H1 (cell line): ENCODE data around the gene FIGNL2. TPM values are rescaled to one million over a fixed set of nuclear protein-coding genes. Genes with fewer than 3 reads are reported as not detected.

ENCODE experiments used
- CTCF ChIA-PET: fragments of 300-600 bp; sonication (Branson Sonifier 250); formaldehyde crosslinking; loops from one replicate; lab custom pipeline; 2021; ENCODE audit not compliant: partially characterized antibody; lab: Charles Lee
- POLR2A ChIA-PET: fragments of 300-600 bp; sonication (Branson Sonifier 250); formaldehyde crosslinking; loops from one replicate; lab custom pipeline; 2021; ENCODE audit warnings: inconsistent platforms; ENCODE audit not compliant: partially characterized antibody; lab: Charles Lee
- DNase-seq, 2 experiments: peaks; one replicate each; pipeline versions ENCODE4 v3.0.0 to v3.0.0-alpha.2; 2010 to 2022; ENCODE audit warnings: low spot score in 2 of 2, low read depth in 1 of 2, mixed read lengths in 1 of 2
- FAIRE-seq: peaks from 2 replicates; lab custom pipeline; 2011; peaks lifted over from hg19 to GRCh38; lab: Jason Lieb, UNC
- H2AFZ ChIP-seq: 2 replicates; pipeline ENCODE4 v1.8.1; 2012; ENCODE audit warnings: low read length, inconsistent platforms
- H2AK5ac ChIP-seq: 2 replicates; pipeline ENCODE4 v1.6.1; 2013; ENCODE audit warnings: low read depth, low read length
- H2BK120ac ChIP-seq: replicated peaks from 2 replicates; pipeline ENCODE3; 2013; ENCODE audit warnings: low read depth, low read length, inconsistent platforms
- H2BK12ac ChIP-seq: 2 replicates; pipeline ENCODE4 v1.6.1; 2013; ENCODE audit warnings: low read depth, low read length
- H2BK15ac ChIP-seq: 2 replicates; pipeline ENCODE4 v1.6.1; 2013; ENCODE audit warnings: low read length
- H2BK20ac ChIP-seq: 2 replicates; pipeline ENCODE4 v1.6.1; 2013; ENCODE audit warnings: low read length
- H2BK5ac ChIP-seq: 2 replicates; pipeline ENCODE4 v1.6.1; 2013; ENCODE audit warnings: low read depth, low read length
- H3K14ac ChIP-seq: 2 replicates; pipeline ENCODE4 v1.6.1; 2013; ENCODE audit warnings: inconsistent platforms; ENCODE audit not compliant: insufficient read length
- H3K18ac ChIP-seq: 2 replicates; pipeline ENCODE4 v1.6.1; 2013; ENCODE audit warnings: low read length; ENCODE audit errors: extremely low read depth
- H3K23ac ChIP-seq: 2 replicates; pipeline ENCODE4 v1.6.1; 2013; ENCODE audit warnings: inconsistent platforms; ENCODE audit not compliant: insufficient read length
- H3K23me2 ChIP-seq: 2 replicates; pipeline ENCODE4 v1.6.1; 2013; ENCODE audit warnings: low read depth, low read length
- H3K27ac ChIP-seq: 2 replicates; pipeline ENCODE4 v1.6.1; 2011; ENCODE audit warnings: low read depth, low read length, inconsistent platforms
- H3K27me3 ChIP-seq, 4 experiments: replicated peaks in 1 of 4; 1 replicate in 1 of 4; 2 replicates in 3 of 4; pipeline versions ENCODE4 v1.6.1 to v1.8.1; 2011 to 2013; ENCODE audit warnings: low read length in 3 of 4, mild to moderate bottlenecking in 3 of 4, inconsistent platforms in 2 of 4, mixed read lengths in 2 of 4, moderate library complexity in 1 of 4; ENCODE audit not compliant: control insufficient read depth in 3 of 4, insufficient read depth in 3 of 4; ENCODE audit errors: extremely low read depth in 1 of 4
- H3K36me3 ChIP-seq, 4 experiments: 2 replicates each; pipeline versions ENCODE4 v1.6.1 to v1.8.1; 2011 to 2013; ENCODE audit warnings: mild to moderate bottlenecking in 4 of 4, low read length in 3 of 4, moderate library complexity in 2 of 4, control low read depth in 1 of 4, inconsistent platforms in 1 of 4; ENCODE audit not compliant: insufficient read depth in 4 of 4, control insufficient read depth in 2 of 4
- H3K4ac ChIP-seq: replicated peaks from 2 replicates; pipeline ENCODE3; 2013; ENCODE audit warnings: low read length, low read depth, mixed read lengths, inconsistent platforms; ENCODE audit not compliant: insufficient read length
- H3K4me1 ChIP-seq, 4 experiments: replicated peaks in 1 of 4; 1 replicate in 1 of 4; 2 replicates in 3 of 4; pipeline versions ENCODE4 v1.6.1 to v1.8.1; 2011 to 2013; ENCODE audit warnings: low read length in 3 of 4, inconsistent platforms in 2 of 4, mixed read lengths in 1 of 4; ENCODE audit not compliant: insufficient read depth in 4 of 4, control insufficient read depth in 3 of 4
- H3K4me2 ChIP-seq, 2 experiments: 2 replicates each; pipeline versions ENCODE4 v1.6.1 to v1.8.1; 2011 to 2013; ENCODE audit warnings: low read depth in 2 of 2, low read length in 2 of 2, control low read depth in 1 of 2, inconsistent platforms in 1 of 2, mild to moderate bottlenecking in 1 of 2; ENCODE audit not compliant: insufficient read depth in 1 of 2
- H3K4me3 ChIP-seq, 4 experiments: fragments of 200-600, 300-600 bp in 1 of 4; sonication (generic), shearing (Covaris generic), sonication (Bioruptor Twin) in 1 of 4; 2 replicates each; pipeline versions ENCODE4 v1.5.1 to v1.8.1; 2011 to 2016; ENCODE audit warnings: low read length in 4 of 4, low read depth in 3 of 4, control low read depth in 2 of 4, inconsistent platforms in 2 of 4, mild to moderate bottlenecking in 2 of 4, mixed read lengths in 1 of 4, moderate library complexity in 1 of 4; ENCODE audit not compliant: insufficient read depth in 2 of 4; ENCODE audit errors: extremely low read depth in 1 of 4
- H3K56ac ChIP-seq: replicated peaks from 2 replicates; pipeline ENCODE3; 2013; ENCODE audit warnings: low read depth, mild to moderate bottlenecking, mixed read lengths, low read length, inconsistent platforms; ENCODE audit not compliant: insufficient read length
- H3K79me1 ChIP-seq: 2 replicates; pipeline ENCODE4 v1.6.1; 2013; ENCODE audit warnings: low read depth, low read length, control low read depth
- H3K79me2 ChIP-seq, 2 experiments: 2 replicates each; pipeline versions ENCODE4 v1.6.1 to v1.8.1; 2012 to 2013; ENCODE audit warnings: low read length in 2 of 2, mild to moderate bottlenecking in 2 of 2, inconsistent platforms in 1 of 2; ENCODE audit not compliant: insufficient read depth in 2 of 2, control insufficient read depth in 1 of 2
- H3K9ac ChIP-seq, 4 experiments: replicated peaks in 1 of 4; 1 replicate in 1 of 4; 2 replicates in 3 of 4; pipeline versions ENCODE4 v1.6.1 to v1.8.1; 2011 to 2013; ENCODE audit warnings: low read depth in 3 of 4, low read length in 3 of 4, control low read depth in 2 of 4, mild to moderate bottlenecking in 2 of 4, moderate library complexity in 2 of 4, inconsistent platforms in 1 of 4; ENCODE audit errors: extremely low read depth in 1 of 4
- H3K9me3 ChIP-seq, 2 experiments: 2 replicates each; pipeline versions ENCODE4 v1.6.1 to v1.8.1; 2012 to 2013; ENCODE audit warnings: mild to moderate bottlenecking in 2 of 2, moderate library complexity in 2 of 2, control low read depth in 1 of 2, inconsistent platforms in 1 of 2, low read depth in 1 of 2, low read length in 1 of 2, mixed read lengths in 1 of 2; ENCODE audit not compliant: insufficient read depth in 2 of 2
- H4K20me1 ChIP-seq, 2 experiments: replicated peaks in 1 of 2; 2 replicates each; pipeline versions ENCODE3 to v1.8.1; 2011 to 2013; ENCODE audit warnings: inconsistent platforms in 2 of 2, low read length in 2 of 2, mild to moderate bottlenecking in 1 of 2; ENCODE audit not compliant: insufficient read depth in 2 of 2, control insufficient read depth in 1 of 2
- H4K5ac ChIP-seq: 2 replicates; pipeline ENCODE4 v1.6.1; 2013; ENCODE audit warnings: low read length, low read depth, mixed read lengths, inconsistent platforms; ENCODE audit not compliant: insufficient read length
- H4K8ac ChIP-seq: 2 replicates; pipeline ENCODE4 v1.8.0; 2013; ENCODE audit warnings: mild to moderate bottlenecking, moderate library complexity, low read length, inconsistent platforms; ENCODE audit not compliant: insufficient read depth; ENCODE audit errors: extremely low read depth
- H4K91ac ChIP-seq: replicated peaks from 2 replicates; pipeline ENCODE3; 2013; ENCODE audit warnings: low read length, mixed read lengths, inconsistent platforms; ENCODE audit not compliant: insufficient read length
- KDM1A ChIP-seq: fragments of 200-600, 300-600 bp; sonication (generic); IDR thresholded peaks from 2 replicates; pipeline ENCODE4 v1.7.1; 2016; ENCODE audit warnings: mild to moderate bottlenecking, low read length, borderline replicate concordance
- YY1 ChIP-seq: IDR thresholded peaks from 2 replicates; pipeline ENCODE4 v1.6.1; 2011; ENCODE audit warnings: low read depth, mild to moderate bottlenecking, low read length
- WGBS, 2 experiments: shearing (Covaris generic) in 1 of 2; methylation state at CpG; one replicate each; pipeline versions ENCODE4 v1.1.6 to v1.1.7; 2013 to 2015; ENCODE audit warnings: low lambda C conversion rate in 2 of 2, mixed read lengths in 2 of 2, inconsistent platforms in 1 of 2, low coverage in 1 of 2, missing lambda C conversion rate in 1 of 2; ENCODE audit not compliant: insufficient replicate concordance in 2 of 2, insufficient coverage in 1 of 2, insufficient read length in 1 of 2; ENCODE audit errors: extremely low coverage in 1 of 2, missing lambda C conversion rate in 1 of 2; 5-methylcytosine and 5-hydroxymethylcytosine counted together
- polyA plus RNA-seq, 7 experiments: library from polyadenylated mRNA; depleted of rRNA in 3 of 7; stranded (reverse) in 5 of 7; unstranded in 2 of 7; fragments of >200 nt in 5 of 7; fragments of 200-250 nt in 2 of 7; gene quantifications; 1 replicate in 5 of 7; 2 replicates in 1 of 7; 4 replicates in 1 of 7; pipeline versions ENCODE4 v1.2.1 to v1.2.3, GENCODE V29; 2011 to 2013; ENCODE audit warnings: missing spikeins in 2 of 7, mixed read lengths in 2 of 7
- total RNA-seq: library from RNA; stranded (reverse); fragmentation: NEBNext Ultra II Directional; extraction: Animal tissue kit (Norgen Biotek cat#: 25700); gene quantifications from 2 replicates; pipeline ENCODE4 v1.2.1, GENCODE V29; 2021

The FIGNL2 gene
- total and polyA plus RNA-seq, 2 of the 8 experiments (the other 6 are each of a cell fraction or from before 2014, with no cell fraction given): 6.5 to 7.1 TPM

DNA sequence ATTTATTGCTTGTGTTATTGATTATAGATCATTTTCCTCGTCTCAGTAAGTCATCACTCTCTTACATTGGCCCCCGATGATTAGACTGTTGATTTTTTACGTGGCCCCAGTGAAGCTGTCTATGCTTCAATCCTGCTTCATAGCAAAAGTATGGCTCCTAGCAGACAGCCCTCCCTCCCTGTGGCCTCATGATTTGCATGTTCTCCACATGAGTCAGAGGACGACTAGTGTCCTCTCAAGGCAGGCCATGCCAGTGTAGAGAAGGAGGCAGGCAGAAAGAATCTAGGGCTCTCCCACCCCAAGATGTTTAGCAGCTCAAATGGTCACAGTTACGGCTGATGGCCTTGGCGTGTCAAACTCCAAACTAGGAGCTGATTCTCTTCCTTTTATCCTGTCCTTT is 59.6 kb downstream of the FIGNL2 start:
- H3K18ac ChIP-seq: no peak overlapping the region
- H3K79me2 ChIP-seq: no peaks in the 10 kb centered on the region
- no peak overlapping the region for H4K91ac ChIP-seq
- POLR2A ChIA-PET: no interaction called here
- H2BK12ac ChIP-seq: no peak overlapping the region
- H3K9ac ChIP-seq: no peak overlapping the region
- no peaks in the 10 kb centered on the region for H3K27me3 ChIP-seq
- H3K4ac ChIP-seq: no peak overlapping the region
- no peak overlapping the region for H3K56ac ChIP-seq
- no peaks in the 10 kb centered on the region for H4K20me1 ChIP-seq
- no peak overlapping the region for H2AK5ac ChIP-seq
- no peak overlapping the region for H2BK15ac ChIP-seq
- no peak overlapping the region for H3K14ac ChIP-seq
- H4K5ac ChIP-seq: no peak overlapping the region
- no peak overlapping the region for H2BK120ac ChIP-seq
- H3K9me3 ChIP-seq: no peaks in the 10 kb centered on the region
- H2BK5ac ChIP-seq: no peak overlapping the region
- H2AFZ ChIP-seq: no peak overlapping the region
- H3K4me2 ChIP-seq: no peak overlapping the region
- H3K23me2 ChIP-seq: no peaks in the 10 kb centered on the region
- H3K23ac ChIP-seq: no peak overlapping the region
- H4K8ac ChIP-seq: no peak overlapping the region
- CTCF ChIA-PET: interaction anchor here (0.7 to 2.0 kb wide), 6 partner anchors 13 to 277 kb away, joined by 3 to 7 read pairs (median 4); a partner anchor contains a TSS
- DNase-seq (no peak), FAIRE-seq (no peak)
- H3K79me1 ChIP-seq: no peaks in the 10 kb centered on the region
- no peak for TF ChIP-seq KDM1A
- TF ChIP-seq YY1: no peak
- H3K4me3 ChIP-seq: no peak overlapping the region
- no peak overlapping the region for H3K27ac ChIP-seq
- no peak overlapping the region for H2BK20ac ChIP-seq
- H3K36me3 ChIP-seq: peaks cover 0 to 12% (median 7%) of the 10 kb centered on the region in 4 experiments; a peak in 6 of 8 replicates
- H3K4me1 ChIP-seq: no peaks in the 10 kb centered on the region
- 84% methylated on average over 6 of the region's 6 CpGs; no CpG with 5 or more reads in 1 of the 2 experiments for WGBS, 2 experiments
